ENCODE measurements around the gene AP1G2. TPM values are rescaled to one million over a fixed set of nuclear protein-coding genes. Genes with fewer than 3 reads are reported as not detected.

Gene AP1G2
- total RNA-seq, 1 donor from 2014 or later = 40.5 TPM

- no peaks in the 10 kb centered on the region for H3K27me3 ChIP-seq (ENCODE audit: control insufficient read depth, insufficient read depth, low read length)
- FAIRE-seq (no peak), DNase-seq (ENCODE audit: low read depth) (peak; percentile 36)
- TF ChIP-seq CTCF (IDR thresholded peaks at IDR 0.05; ENCODE audit: insufficient read depth, low read length, severe bottlenecking) = peak; percentile 86
- peaks cover 44% of the 10 kb centered on the region for H3K36me3 ChIP-seq (ENCODE audit: control insufficient read depth, insufficient read depth, low read length)
- no peak overlapping the region for H3K4me3 ChIP-seq (ENCODE audit: low read depth, low read length)
Observed at GRCh38 chr14:23562822-23563472, 4.6 kb downstream of the AP1G2 start.

- Histone ChIP-seq H3K27me3 (ENCODE audit: control insufficient read depth, insufficient read depth, low read length) (no peaks in the 10 kb centered on the region), H3K4me3 (ENCODE audit: low read depth, low read length) (no peak overlapping the region), H3K36me3 (ENCODE audit: control insufficient read depth, insufficient read depth, low read length) (peaks cover 44% of the 10 kb centered on the region)
- TF ChIP-seq CTCF (IDR thresholded peaks at IDR 0.05; ENCODE audit: insufficient read depth, low read length, severe bottlenecking) = peak; percentile 2
- DNase-seq (ENCODE audit: low read depth) (no peak), FAIRE-seq (no peak)
Observed at GRCh38 chr14:23561873-23562821, 5.4 kb downstream of the AP1G2 start.

GRCh38 chr14:23561259-23561658 lies 6.3 kb downstream of the AP1G2 start:
- peaks cover 44% of the 10 kb centered on the region for H3K36me3 ChIP-seq (ENCODE audit: control insufficient read depth, insufficient read depth, low read length)
- DNase-seq (ENCODE audit: low read depth) (no peak), FAIRE-seq (no peak)
- H3K4me3 ChIP-seq (ENCODE audit: low read depth, low read length) = no peak overlapping the region
- no peaks in the 10 kb centered on the region for H3K27me3 ChIP-seq (ENCODE audit: control insufficient read depth, insufficient read depth, low read length)
- TF ChIP-seq CTCF (IDR thresholded peaks at IDR 0.05; ENCODE audit: insufficient read depth, low read length, severe bottlenecking) = no peak

GRCh38 chr14:23559926-23560520 lies 7.6 kb downstream of the AP1G2 start:
- no peaks in the 10 kb centered on the region for H3K27me3 ChIP-seq (ENCODE audit: control insufficient read depth, insufficient read depth, low read length)
- no peak overlapping the region for H3K4me3 ChIP-seq (ENCODE audit: low read depth, low read length)
- H3K36me3 ChIP-seq (ENCODE audit: control insufficient read depth, insufficient read depth, low read length) = peaks cover 36% of the 10 kb centered on the region
- DNase-seq (ENCODE audit: low read depth) = no peak
- no peak for FAIRE-seq
- TF ChIP-seq CTCF (IDR thresholded peaks at IDR 0.05; ENCODE audit: insufficient read depth, low read length, severe bottlenecking) = no peak

- no peaks in the 10 kb centered on the region for H3K27me3 ChIP-seq (ENCODE audit: control insufficient read depth, insufficient read depth, low read length)
- DNase-seq (ENCODE audit: low read depth) = peak; percentile 26
- H3K4me3 ChIP-seq (ENCODE audit: low read depth, low read length) = no peak overlapping the region
- TF ChIP-seq CTCF (IDR thresholded peaks at IDR 0.05; ENCODE audit: insufficient read depth, low read length, severe bottlenecking) = peak; percentile 90
- no peak for FAIRE-seq
- H3K36me3 ChIP-seq (ENCODE audit: control insufficient read depth, insufficient read depth, low read length) = peaks cover 32% of the 10 kb centered on the region
Observed at GRCh38 chr14:23559010-23559925, 8.3 kb downstream of the AP1G2 start.
